ENCODE results near the gene HOPX. TPM values are rescaled to one million over a fixed set of nuclear protein-coding genes. Genes with fewer than 3 reads are reported as not detected.

HOPX gene
- total RNA-seq, 3 donors from 2014 or later: 1.3 to 5.6 (median 1.9) TPM

- no peaks in the 10 kb centered on the region for H3K36me3 ChIP-seq (ENCODE audit: low read depth)
- TF ChIP-seq CTCF (IDR thresholded peaks at IDR 0.05): no peak
- ATAC-seq: no peak
These were observed 32.3 kb downstream of the HOPX start for GRCh38 chr4:56648824-56649151.

DNA sequence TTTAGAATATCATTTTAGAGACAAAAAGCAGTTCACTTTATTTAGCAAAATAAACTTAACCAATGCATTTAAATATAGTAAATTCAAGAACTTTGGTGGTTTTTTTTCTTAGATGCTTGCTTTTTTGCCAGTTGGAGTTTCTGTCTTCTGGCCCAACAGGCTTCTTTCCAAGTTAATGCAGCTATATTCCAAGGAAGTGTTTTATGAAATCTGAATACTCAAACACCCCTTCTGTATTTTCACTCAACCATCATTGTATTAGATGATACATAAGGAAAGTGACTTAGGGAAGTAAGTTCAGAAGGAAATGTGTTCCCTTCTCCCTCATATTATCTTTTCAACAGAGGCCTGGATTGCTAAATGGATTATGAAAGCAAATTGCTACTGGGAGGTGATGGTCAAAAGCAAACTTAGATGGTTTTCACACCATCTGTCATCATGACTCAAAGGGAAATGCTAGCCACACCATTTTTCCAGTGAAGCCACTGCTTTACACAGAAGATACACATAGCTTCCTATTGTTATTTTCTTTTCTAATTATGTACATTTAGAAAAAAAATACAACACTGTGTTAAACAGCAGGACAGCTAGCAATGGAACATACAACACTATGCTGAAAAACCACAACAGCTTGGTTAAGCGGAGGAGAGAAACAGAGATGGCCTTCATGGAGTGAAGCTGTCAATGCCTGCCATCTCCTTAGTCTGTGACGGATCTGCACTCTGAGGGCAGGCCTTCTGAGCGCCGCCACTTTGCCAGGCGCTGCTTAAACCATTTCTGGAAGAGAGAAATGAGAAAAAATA is 32.9 kb downstream of the HOPX start:
- ATAC-seq (no peak), DNase-seq (no peak)
- intact Hi-C loops (cut with DNase I, micrococcal nuclease): no loop called here
- Histone ChIP-seq H3K36me3 (ENCODE audit: low read depth) (no peaks in the 10 kb centered on the region), H3K9me3 (no peaks in the 10 kb centered on the region), H3K4me3 (no peak overlapping the region), H3K4me1 (ENCODE audit: low read depth) (no peaks in the 10 kb centered on the region)
- TF ChIP-seq CTCF (IDR thresholded peaks at IDR 0.05): no peak

More at GRCh38 chr4:56648824-56649151, 32.3 kb downstream of the HOPX start:
- H3K4me1 ChIP-seq (ENCODE audit: low read depth): no peaks in the 10 kb centered on the region
- intact Hi-C loops (cut with DNase I, micrococcal nuclease): no loop called here
- no peak for DNase-seq
- no peaks in the 10 kb centered on the region for H3K9me3 ChIP-seq
- H3K4me3 ChIP-seq: no peak overlapping the region

DNA sequence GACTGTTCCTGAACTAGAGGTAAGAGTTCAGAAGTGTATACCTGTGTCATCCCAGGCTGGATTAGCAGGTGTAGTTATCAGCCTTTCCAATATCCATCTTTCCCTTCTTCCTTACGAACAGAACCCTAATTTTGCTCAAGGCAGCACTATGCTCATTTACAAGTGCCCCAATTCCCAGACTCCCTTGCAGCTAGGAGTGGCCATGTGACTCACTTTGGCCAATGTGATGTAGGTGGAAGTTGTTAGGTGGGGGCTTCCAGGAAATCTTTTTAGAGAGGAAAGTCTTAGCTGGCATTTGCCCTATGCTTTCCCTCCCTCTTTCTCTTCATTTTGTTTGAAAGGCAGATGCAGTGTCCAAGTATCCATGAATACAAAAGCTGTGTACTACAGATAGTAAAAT is 34.8 kb downstream of the HOPX start:
- intact Hi-C loops (cut with DNase I, micrococcal nuclease): no loop called here
- Histone ChIP-seq H3K4me1 (ENCODE audit: low read depth) (no peaks in the 10 kb centered on the region), H3K4me3 (no peak overlapping the region), H3K9me3 (no peaks in the 10 kb centered on the region), H3K36me3 (ENCODE audit: low read depth) (no peaks in the 10 kb centered on the region)
- ATAC-seq: no peak
- no peak for DNase-seq
- TF ChIP-seq CTCF (IDR thresholded peaks at IDR 0.05): no peak

- DNase-seq (no peak), ATAC-seq (no peak)
- no peaks in the 10 kb centered on the region for H3K36me3 ChIP-seq (ENCODE audit: low read depth)
- TF ChIP-seq CTCF (IDR thresholded peaks at IDR 0.05): no peak
- H3K4me1 ChIP-seq (ENCODE audit: low read depth): no peaks in the 10 kb centered on the region
- H3K9me3 ChIP-seq: no peaks in the 10 kb centered on the region
- no peak overlapping the region for H3K4me3 ChIP-seq
- intact Hi-C loops (cut with DNase I, micrococcal nuclease): no loop called here
These were observed 37.5 kb downstream of the HOPX start for GRCh38 chr4:56643596-56643995.

- DNase-seq: no peak
- H3K4me1 ChIP-seq (ENCODE audit: low read depth): no peaks in the 10 kb centered on the region
- no peak for ATAC-seq
These were observed 39.5 kb downstream of the HOPX start for GRCh38 chr4:56641494-56642051.

More at GRCh38 chr4:56641494-56642051, 39.5 kb downstream of the HOPX start:
- Histone ChIP-seq H3K4me3 (no peak overlapping the region), H3K36me3 (ENCODE audit: low read depth) (no peaks in the 10 kb centered on the region), H3K9me3 (no peaks in the 10 kb centered on the region)
- no peak for TF ChIP-seq CTCF (IDR thresholded peaks at IDR 0.05)
- intact Hi-C loops (cut with DNase I, micrococcal nuclease): no loop called here

Measured in mucosa of descending colon (tissue), 3 donors.